NCI-H510A treated with DMSO at 0.1 percent for 48 hours (cell line): ENCODE results near the gene SCIMP.
"Not testable (repeated sequence)": the region's sequence is repeated elsewhere in the genome, so short reads cannot be mapped to it uniquely, and the experiment has no call there.

Experiments used
- DNase-seq: peaks from one replicate; lab custom pipeline; 2025; lab: John Stamatoyannopoulos, UW

The SCIMP gene

DNA sequence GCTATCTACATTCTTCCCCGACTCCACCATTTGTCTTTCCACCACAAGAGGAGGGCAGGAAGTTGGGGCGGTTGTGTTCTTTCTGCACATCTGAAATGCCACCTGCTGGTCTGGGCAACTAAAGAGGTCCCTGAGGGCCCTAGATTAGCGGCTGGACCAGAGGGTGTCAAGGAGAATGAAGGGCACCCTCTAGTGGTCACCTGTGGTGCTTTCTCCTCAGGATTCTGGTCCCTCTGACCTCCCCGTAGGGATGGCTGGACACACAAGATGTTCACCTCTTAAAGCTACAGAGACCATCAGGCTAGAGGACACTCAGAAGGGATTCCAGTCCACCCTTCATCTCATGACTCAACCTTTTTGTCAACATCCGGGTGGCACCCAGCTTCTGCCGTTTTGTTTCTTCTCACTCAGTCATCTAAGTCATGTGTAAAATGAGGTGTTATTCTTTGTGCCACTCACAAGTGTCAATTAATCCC is 2.9 kb upstream of the SCIMP start:
- DNase-seq = peak; percentile 22

DNA sequence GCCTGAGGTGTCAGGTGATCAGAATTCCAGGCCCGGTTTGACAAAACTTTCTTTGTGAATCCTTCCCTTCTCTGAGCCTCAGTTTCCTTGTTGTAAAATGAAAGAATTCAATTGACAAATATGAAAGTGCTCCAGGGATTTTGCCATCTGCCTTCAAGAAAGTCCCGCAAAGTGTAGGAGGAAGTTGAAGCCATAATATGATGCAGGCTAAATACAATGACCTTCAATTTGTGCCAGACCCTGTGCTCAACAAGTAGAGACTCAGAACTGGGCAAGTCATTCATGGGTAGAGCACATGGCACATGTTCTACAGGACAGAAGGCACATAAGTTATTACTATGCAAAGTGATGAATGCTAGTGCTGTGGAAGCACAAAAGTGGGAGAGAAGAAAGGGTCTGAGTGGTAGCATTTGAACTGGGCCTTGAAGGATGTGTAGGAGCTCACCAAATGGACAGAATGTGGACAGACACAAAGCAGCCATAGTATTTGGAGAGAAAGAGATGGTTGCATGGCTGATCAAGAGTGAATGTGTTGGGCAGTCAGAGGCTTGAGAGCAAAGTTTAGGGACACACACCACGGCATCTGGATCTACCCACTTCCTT is 2.4 kb upstream of the SCIMP start:
- no peak for DNase-seq

DNA sequence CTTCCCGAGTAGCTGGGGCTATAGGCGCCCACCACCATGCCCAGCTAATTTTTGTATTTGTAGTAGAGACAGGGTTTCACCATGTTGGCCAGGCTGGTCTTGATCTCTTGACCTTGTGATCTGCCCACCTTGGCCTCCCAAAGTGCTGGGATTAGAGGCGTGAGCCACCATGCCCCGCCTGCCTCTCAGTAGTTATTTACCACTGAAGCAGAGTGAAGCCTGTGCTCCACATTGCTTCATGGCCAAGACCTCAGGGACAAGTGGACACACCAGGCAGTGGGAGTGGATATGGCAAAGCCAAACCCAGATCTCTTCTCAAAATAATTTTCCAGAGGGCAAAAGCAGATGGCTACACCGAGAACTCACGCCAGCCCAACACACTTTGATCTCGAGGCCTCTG is 1.2 kb downstream of the SCIMP start:
- not testable (repeated sequence) for DNase-seq

DNA sequence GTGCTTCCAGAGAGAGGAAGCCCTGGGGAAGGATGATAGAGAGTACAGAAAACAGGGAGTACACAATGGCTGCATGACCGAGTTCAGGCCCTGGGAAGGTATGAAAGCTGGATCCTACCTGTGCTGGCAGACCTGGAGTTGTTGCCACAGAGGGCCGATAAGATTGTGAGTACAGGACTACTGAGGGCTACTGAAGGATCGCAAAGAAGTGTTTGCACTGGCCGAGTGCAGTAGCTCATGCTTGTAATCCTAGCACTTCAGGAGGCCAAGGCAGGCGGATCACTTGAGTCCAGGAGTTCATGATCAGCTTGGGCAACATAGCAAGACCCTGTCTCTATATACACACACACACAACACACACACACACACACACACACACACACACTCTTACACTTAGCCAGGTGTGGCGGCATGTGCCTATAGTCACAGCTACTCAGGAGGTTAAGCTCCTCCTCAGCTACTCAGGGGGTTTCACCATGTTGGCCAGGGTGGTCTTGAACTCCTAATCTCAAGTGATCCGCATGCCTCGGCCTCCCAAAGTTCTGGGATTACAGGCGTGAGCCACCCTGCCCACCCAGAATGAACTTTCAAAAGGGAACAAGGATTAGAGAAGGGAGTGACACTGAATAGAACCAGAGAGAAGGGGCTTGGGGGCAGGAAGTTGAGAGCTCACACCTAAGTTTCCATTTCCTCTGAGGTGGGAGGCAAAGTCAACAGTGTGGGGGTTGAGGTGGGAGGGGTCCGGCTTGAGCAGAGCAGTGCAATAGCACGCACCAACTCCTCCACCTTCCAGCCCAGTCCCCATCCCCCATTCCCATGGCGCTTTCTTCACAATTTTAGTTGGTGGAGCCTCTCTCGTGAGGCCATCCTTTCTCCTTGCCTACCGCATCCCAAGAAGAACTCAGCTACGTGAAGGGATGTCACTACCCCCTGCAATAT is 7.5 kb downstream of the SCIMP start:
- DNase-seq = no peak

DNA sequence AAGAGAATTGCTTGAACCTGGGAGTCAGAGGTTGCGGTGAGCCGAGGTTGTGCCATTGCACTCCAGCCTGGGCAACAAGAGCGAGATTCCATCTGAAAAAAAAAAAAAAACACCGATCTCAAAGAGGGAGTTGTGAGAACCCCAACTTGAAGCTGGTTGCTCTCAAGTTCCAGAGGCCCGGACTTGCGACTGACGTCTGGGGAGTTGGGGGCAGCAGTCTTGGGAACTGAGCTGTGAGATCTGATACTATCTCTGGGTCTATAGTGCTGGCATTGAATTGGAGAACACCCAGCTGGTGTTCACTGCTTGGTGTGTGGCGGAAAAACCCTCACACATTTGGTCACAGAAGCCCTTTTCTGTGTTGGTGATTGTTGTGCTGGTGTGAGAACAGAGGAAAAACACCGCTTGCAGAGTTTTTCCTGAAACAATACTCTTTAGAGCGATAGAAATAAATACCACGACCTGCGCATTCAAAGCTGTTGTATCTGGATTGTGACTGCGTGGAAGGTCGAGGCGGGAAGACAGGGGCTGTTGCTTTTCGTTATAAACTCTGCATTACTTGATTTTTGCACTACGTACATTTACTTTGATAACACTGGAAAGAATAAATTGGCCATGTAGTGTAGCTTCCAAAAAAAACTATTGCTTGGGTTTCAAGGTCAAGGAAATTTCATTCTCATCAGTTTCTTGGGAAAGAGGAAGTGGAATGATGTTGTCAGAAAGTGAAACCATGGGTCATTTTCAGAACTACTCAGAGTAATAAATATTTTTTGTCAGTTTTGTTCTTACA is 8.8 kb downstream of the SCIMP start:
- no peak for DNase-seq

DNA sequence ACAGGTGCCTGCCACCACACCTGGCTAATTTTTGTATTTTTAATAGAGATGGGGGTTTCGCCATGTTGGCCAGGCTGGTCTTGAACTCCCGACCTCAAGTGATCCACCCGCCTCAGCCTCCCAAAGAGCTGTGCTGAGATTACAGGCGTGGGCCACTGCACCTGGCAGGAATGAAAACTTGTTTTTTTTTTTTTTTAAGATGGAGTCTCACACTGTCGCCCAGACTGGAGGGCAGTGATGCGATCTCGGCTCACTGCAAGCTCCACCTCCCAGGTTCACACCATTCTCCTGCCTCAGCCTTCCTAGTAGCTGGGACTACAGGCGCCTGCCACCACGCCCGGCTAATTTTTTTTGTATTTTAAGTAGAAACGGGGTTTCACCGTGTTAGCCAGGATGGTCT is 12.7 kb downstream of the SCIMP start:
- DNase-seq = not testable (repeated sequence)

DNA sequence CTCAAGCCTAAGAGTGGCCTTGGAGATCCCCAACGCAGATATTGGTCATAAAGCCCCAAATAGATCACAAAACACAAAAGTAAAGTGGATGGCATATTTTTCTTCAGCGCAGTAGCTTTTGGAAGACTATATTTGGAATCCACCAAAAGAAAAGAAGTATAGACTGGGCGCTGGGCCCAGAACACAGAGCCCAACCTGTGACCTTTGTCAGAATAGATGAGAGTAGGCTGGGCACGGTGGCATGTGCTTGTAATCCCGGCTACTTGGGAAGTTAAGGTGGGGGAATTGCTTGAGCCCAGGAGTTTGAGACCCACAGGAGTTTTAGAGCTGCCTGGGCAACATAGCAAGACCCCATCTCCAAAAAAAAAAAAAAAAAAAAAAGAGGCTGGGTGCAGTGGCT is 14.6 kb downstream of the SCIMP start:
- no peak for DNase-seq

DNA sequence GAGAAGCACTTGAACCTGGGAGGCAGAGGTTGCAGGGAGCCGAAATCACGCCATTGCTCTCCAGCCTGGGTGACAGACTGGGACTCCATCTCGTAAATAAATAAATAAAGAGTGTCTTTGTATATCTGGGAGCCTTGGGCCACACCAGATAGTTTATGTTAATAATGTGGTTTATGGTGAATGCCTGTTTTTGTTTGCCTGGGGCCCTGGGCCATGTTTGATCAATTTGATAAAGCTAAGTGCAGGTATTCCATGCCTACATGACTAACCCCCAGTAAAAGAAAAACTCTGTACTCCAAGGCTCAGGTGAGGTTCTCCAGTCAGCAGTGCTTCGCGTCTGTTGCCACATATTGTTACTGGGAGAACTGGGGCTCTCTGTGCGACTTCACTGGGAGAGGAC is 15.1 kb downstream of the SCIMP start:
- no peak for DNase-seq

DNA sequence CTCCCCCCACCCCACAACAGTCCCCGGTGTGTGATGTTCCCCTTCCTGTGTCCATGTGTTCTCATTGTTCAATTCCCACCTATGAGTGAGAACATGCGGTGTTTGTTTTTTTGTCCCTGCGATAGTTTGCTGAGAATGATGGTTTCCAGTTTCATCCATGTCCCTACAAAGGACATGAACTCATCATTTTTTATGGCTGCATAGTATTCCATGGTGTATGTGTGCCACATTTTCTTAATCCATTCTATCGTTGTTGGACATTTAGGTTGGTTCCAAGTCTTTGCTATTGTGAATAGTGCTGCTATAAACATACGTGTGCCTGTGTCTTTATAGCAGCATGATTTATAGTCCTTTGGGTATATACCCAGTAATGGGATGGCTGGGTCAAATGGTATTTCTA is 17.1 kb downstream of the SCIMP start:
- not testable (repeated sequence) for DNase-seq

DNA sequence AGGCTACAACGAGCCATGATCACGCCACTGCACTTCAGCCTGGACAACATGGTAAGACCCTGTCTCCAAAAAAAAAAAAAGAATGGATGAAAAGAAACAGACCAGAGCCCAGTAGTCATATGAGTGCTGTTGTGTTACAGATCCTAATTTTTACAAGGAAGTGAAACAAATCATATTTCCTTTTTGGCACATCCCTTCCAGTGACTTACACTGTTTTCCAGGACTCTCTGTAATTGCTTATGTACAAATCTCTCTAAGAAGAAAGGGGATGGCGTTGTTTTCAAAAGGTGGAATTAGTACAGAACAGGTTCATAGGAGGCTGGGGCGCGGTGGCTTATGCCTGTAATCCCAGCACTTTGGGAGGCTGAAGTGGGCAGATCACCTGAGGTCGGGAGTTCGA is 23.2 kb downstream of the SCIMP start:
- DNase-seq = no peak

DNA sequence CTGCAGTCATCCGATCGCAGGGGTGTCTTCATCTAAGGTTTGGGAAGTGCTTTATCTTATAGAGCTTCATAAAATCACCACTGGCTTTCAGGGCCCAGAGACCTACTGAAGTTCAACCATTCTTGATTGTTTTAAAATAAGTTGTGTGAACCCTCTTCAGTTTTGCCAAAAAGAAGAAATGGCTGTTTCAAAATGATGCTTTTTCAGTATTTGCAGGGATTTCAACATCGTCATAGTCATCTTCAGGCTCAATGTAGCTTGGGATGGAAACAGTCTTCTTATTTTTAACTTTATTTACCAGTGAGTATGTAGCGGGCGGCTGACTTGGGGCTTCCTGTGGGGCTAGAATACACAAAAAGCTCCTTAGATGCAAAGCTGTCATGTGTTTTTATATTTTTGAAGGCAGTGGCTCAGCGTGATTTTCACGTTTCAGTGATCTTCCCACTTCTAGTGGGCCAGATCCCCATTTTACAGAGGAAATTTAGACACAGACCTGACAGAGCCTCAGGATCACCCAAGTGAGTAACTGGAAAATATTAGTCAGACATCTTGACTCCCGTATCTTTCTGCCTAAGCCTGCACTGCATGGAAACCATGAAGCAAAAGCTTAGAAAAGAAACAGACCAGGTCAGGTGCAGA is 23.9 kb downstream of the SCIMP start:
- DNase-seq = no peak

DNA sequence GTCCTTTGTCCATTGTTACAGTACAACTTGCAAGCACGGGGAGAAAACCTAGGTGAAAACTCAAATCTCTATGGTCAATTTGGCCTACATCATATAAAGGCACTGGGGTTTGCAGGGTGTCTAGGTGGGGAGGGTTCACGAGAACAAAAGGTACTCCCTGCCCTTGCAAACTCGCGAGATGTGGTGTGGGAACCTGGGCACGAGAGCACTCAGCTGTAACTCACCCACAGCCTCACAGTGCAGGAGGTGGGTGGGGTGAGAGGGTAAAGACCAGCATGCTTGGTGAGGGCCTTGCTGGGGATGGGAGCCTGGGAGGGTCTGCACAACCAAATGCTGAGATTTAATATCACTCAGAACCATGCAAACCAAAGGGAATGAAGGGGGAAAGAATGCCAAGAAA is 24.6 kb downstream of the SCIMP start:
- DNase-seq = no peak

DNA sequence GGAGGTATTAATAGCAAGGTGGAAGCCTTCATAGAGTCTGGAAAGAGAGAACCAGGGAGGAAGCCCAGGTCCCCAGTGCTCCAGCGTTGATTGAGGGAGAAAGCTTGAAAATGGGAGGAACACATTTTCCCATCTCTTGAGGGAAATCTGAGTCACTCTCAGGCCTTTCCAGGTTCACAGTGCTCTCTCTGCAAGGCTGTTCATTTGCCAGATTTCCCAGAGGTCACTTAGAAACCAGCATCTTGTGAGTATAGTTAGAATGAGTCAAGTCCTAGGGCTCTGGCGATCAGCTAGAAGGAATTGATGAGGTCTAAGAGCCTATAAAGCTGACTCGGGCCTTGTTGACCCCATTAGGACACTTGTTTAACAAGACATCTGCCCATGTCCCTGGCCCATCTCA is 25.3 kb downstream of the SCIMP start:
- no peak for DNase-seq

DNA sequence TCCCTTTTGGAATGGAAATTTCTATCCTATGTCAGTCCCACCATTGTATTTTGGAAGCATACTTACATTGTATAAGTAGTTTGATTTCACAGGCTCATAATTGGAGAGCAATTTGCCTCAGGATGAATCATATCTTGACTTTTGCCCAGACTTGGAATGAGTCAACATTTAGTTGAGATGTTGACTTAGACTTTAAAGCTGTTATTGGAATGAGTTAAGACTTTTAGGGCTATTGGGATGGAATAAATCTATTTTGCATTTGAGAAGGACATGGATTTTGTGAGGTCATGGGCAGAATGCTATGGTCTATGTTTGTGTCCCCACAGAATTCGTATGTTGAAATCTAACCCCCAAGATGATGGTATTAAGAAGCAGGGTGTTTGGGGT is 30.8 kb downstream of the SCIMP start:
- no peak for DNase-seq

DNA sequence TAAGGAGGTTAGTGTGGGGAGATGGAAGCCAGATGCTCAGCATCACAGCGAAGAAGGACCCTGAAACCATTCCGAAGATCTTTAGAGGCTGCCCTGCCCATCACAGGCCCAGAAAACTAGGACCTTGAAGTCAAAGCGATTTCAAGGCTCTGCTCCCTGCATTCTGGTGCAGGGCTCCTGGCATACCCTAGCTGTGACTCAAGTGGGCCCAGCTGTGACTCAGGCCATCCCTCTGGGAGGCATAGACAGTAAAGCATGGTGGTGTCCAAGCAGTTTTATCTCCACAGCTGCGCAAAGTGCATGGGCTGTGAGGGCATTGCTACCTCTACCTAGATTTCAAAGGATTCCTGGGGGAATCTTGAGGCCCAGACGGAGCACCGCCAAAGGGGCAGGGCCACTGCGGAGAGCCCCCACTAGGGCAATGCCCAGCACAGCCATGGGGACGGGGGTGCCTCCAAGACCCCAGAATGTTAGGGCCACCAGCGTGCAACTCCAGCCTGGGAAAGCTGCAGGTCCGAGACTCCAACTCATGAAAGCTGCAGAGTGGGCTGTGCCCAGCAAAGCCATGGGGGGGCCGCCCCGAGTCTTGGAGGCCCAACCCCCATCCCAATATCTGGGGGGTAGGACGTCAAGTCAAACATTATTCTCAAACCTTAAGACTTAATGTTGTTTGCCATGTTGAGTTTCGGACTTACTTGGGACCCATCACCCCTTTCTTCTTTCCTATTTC is 31.3 kb downstream of the SCIMP start:
- no peak for DNase-seq

DNA sequence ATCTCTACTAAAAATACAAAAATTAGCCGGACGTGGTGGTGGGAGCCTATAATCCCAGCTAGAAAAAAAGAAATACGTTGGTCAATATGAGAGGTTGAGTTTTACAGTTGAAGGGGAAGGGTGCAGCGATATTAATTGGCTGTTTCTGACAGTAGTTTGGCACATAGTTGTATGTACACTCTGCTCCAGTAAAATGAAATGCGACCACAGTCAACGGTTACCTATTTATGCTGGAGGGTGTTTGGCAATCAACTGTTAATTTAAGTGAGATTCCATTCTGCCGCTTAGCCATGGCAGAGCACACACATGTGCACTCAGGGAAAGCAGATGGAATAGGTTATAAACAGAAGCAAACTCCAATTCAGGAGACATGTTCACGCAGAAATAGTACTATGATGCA is 33.6 kb downstream of the SCIMP start:
- DNase-seq = no peak

DNA sequence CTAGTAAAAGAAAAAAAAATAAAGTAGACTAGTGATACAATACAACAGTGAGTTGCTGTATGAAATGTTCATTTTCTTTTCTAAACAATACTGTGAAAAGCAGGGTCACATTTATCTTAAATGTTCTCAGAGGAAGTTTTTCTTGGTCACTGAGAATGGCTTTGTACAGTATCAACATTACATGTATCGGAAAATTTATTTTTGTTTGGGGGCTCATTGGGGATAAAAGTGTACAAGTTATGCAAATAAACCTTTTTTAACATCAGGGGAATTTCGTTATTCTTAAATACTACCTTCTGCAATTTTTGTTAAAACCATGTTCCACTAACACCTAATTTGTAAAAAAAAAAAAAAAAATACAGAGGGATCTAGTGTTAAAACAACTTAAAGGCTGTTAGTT is 34.3 kb downstream of the SCIMP start:
- no peak for DNase-seq

DNA sequence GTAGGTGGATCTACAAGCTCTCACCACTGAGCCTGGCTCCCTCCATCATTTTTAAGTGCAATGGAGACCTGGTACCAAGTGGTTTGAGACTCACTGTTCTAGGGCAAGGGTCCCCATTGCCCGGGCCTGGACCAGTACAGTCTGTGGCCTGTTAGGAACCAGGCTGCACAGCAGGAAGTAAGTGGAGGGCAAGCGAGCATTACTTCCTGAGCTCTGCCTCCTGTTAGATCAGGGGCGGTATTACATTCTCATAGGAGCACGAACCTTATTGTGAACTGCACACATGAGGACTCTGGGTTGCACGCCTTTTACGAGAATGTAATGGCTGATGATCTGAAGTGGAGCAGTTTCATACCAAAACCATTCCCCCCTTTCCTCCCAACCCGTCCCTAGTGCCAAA is 36.2 kb downstream of the SCIMP start:
- DNase-seq = no peak

DNA sequence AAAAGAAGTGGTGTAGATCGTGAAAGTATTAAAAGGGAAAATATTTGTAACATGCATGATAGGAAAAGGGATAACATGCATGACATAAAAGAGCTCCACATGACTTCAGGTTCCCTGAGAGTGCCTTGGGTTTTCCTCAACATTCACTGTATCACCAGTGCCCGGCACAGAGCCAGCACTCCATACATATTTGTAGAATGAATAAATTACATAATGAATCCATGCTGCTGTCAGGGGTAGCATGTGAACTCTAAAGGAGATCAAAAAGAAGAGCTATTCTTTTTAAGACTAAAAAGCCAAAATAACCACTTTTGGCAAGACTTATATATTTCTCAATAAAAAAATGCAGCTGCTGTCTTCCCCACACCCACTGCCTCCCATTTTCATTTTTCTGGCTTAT is 40.3 kb downstream of the SCIMP start:
- DNase-seq = no peak

DNA sequence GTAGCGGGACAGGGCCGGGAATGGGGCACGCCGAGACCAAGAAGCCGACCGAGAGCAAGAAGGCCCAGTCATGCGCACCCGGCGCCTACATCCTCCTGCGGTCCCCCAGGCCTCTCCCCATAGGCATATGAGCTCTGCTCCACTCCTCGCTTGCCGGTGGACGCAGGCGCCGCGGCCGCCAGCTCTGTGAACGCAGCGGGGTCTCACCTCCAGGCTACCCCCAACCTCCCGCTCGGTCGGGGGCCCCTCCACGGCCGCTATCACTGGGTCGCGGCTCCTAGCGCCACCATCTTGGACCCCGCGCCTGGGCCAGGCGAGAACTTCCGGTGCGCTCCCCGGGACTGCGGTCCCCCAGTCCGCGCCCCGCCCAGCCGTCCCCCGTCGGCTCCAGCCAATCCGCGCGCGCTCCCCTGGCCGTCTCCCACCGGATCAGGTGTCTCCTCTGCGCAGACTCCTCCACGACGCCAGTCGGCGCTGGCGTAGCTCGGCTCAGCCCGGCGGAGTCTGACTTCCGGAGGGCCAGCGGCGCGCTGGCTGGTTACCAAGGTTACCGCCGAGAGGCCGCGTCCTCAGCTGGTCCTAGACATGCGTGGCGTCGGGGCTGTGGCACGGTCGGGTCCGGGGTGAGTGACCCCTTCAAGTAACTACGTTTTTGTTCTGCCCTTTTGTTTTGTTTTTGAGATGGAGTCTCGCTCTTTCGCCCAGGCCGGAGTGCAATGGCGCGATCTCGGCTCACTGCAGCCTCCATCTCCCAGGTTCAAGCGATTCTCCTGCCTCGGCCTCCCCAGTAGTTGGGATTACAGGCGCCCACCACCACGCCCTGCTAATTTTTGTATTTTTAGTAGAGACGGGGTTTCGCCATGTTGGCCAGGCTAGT is 42.9 kb downstream of the SCIMP start, which contains the start of gene ZNF594:
TSS of gene ZNF594 (minus strand) at position 328 of the 877 bp plus-strand sequence. CDS start 7,612 bp downstream, outside the sequence.
- peak; percentile 92 for DNase-seq
